GM18526 (cell line): ENCODE data around the gene MISP3.

Source experiments
- POLR2A ChIP-seq: IDR thresholded peaks from 3 replicates; pipeline ENCODE4 v1.6.1; 2011; ENCODE audit not compliant: insufficient read length; ENCODE audit errors: extremely low read depth

Gene MISP3

GRCh38 chr19:14112051-14112808 lies 39.6 kb downstream of the MISP3 start:
- TF ChIP-seq POLR2A: no peak

DNA sequence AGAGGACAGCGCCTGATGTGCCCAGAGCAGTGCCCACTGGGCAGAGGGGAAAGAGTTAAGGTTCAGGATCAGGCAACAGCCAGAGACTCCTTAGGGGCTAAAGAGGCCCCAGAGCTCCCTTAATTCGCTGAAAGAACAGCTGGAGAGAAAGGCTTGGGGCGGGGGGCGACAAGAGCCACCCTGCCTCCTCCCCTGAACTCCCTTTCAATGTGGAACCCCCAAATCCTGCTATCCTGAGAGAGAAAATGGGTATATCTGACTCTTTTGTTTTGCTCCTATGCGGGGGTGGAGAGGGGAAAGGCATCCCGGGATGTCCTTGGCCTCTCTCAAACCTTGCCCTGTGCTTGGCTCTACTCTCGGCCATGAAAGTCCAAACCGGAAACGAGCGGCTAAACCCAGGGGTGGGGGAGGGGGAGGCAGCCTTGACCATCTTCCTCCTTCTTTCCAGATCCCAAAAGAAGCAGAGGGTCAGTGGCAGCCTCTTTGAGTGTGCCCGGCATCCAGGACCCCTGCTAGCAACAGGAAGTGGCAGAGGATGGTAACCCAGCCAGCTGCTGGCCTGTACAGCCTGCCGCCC lies 40.3 kb downstream of the MISP3 start:
- no peak for TF ChIP-seq POLR2A

- TF ChIP-seq POLR2A: no peak
Observed at GRCh38 chr19:14113762-14114414, 41.3 kb downstream of the MISP3 start.

- no peak for TF ChIP-seq POLR2A
Observed at GRCh38 chr19:14114439-14114838, 41.9 kb downstream of the MISP3 start.

- no peak for TF ChIP-seq POLR2A
Observed at GRCh38 chr19:14114854-14115253, 42.3 kb downstream of the MISP3 start.

DNA sequence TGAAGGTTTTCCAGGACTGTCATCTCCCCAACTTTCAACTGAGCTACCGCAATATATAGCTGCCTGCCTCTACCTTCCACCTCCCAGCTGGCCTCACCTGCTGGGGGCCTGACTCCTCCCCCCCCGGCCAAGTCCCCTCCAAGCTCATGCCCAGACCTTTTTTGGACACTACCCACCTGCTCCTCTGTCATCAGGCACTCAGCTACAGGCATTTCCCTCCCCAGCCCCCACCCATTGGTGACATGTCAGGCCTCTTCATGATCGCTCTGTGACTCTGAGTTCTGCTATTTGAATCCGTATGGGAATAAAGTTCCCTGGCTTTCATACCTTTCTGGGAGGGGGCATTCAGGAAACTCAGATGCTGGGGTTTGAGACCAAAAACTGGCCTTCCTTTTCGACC lies 43.2 kb downstream of the MISP3 start:
- TF ChIP-seq POLR2A: no peak

- TF ChIP-seq POLR2A: no peak
Observed at GRCh38 chr19:14116525-14116917, 43.9 kb downstream of the MISP3 start.

DNA sequence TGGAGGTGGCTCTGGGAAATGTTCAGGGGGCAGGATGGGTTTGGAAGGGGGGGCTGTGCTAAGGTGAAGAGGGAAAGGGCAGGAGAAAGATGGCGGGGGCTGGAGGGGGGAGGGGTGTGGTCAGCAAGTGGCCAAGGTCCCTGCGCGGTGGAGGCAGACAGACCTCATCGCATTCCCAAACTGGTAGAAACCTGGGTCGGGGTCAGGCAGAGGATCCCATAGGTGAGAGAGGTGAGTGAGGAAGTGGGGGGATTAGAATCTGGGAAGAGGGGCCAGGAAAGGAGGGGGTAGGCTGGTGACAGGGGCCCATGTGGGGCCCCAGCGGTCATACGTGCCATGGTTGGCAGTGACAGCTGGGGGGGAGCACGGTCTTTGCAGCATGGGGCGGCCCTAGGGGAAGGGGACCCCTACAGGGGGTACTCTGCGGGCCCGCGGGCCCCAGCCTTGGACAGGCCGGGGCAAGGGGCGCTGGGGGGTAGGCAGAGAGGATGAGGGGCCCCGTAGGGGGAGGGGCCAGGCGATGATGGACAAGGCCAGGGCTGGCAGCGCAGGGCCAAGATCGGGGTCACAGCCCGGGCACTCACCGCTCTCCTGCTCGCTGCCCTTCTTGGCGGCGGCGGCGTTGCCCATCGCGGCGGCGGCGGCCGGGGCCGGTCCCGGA lies 44.5 kb downstream of the MISP3 start:
- TF ChIP-seq POLR2A: no peak

GRCh38 chr19:14117668-14118164 lies 45.1 kb downstream of the MISP3 start, which contains the start of gene PRKACA:
TSS of gene PRKACA (minus strand) at chr19:14117762. CDS start at chr19:14117547, 215 bp downstream.
- TF ChIP-seq POLR2A: peak; percentile 34

DNA sequence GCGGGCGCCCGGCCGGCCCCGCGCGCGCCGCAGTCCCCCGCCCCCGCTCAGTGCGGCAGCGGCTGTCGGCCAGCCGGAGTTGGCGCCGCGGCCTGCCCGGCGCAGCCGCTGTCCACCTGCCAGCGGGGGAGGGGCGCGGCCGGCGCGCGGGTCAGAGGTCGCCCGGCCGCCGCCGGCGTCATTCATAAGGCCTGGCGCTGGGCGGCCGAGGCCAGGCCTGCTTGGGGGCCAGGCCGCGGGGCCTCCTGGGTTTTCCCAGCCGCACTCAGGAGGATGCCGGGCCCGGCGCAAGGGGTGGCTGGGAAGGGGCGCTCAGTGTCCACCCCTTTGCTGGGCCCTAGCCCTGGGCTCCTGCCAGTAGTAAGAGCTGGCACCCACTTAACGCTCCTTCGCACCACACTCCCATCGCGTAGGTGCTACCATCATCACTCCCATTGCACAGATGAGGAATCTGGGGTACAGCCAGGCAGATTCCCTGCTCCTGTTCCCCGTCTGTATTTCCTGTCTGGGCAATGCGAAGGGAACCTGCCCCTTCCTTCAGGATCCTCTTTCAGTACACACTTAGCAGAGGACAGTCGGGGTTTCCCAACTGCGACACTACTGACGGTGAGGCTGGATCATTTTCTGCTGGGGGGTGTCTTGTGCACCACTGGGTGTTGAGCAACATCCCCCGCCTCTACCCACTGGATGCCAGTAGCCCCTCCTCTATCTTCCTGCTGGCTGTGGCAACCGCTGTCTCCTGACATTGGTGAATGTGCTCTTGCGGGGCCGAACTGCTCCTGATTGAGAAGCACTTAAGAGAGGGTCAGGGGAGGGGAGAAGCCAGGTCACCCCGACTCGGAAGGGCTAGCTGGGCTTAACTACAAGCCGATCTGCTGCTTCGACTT lies 45.8 kb downstream of the MISP3 start:
- no peak for TF ChIP-seq POLR2A

DNA sequence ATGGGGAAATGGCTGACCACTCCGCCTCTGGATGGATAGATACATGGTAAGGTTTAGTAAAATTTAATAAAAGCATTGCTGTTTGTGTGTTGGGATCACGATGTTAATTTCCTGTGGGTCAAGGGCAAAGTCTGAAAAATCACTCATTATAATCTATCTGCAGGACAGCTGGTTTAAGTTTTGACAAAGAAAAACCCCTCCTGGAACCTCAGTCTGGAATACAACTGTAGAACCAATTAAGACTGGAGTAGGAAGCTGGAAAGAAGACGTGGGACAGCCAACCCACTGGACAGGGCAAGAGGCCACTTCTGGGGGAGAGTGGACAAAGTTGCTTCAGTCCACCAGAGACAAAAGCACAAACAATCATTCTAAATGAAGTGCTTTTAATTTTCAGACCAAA lies 46.6 kb downstream of the MISP3 start:
- TF ChIP-seq POLR2A: no peak

- no peak for TF ChIP-seq POLR2A
Observed at GRCh38 chr19:14119644-14120496, 47.3 kb downstream of the MISP3 start.

- no peak for TF ChIP-seq POLR2A
Observed at GRCh38 chr19:14120497-14120780, 47.9 kb downstream of the MISP3 start.

DNA sequence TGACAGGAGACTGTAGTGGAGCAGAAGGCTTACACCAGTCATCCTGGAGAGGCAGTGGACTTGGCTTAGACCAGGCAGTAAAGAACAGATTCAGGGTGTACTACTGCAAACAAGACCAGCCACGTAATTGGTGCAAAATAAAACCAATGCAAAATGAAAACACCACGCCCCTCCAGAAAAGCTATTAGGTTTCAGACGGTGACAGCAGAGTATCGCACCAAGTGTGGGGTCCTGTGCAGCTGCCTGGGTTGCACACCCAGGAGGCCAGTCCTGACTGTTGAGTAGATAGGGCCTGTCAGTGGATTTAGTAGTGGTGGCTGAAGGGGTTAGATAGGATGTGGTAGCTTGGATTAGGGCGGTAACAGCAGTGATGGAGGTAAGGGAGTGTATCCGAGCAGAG lies 50.3 kb downstream of the MISP3 start:
- TF ChIP-seq POLR2A: no peak
